SK-N-SH treated with all-trans-retinoic acid at 6 μM for 48 hours (cell line): ENCODE measurements around the gene SPECC1L.

ENCODE experiments used
- ATAC-seq: fragments of 200-7000 bp; cut with Tn5 transposase; 3 replicates; pipeline ENCODE4 v1.9.1; 2020; ENCODE audit warnings: mild to moderate bottlenecking, moderate library complexity
- ARNTL ChIP-seq: fragments of 450-650 bp; formaldehyde crosslinking; IDR thresholded peaks from 2 replicates; pipeline ENCODE4 v1.5.0; 2020; ENCODE audit warnings: low read depth, mild to moderate bottlenecking, moderate library complexity, borderline replicate concordance
- BACH2 ChIP-seq: fragments of 250-450 bp; sonication (Bioruptor Pico); IDR thresholded peaks from 2 replicates; pipeline ENCODE4 v1.9.0; 2021; ENCODE audit warnings: mild to moderate bottlenecking, borderline replicate concordance
- CSDC2 ChIP-seq: fragments of 250-450 bp; sonication (Bioruptor Pico); IDR thresholded peaks from 2 replicates; pipeline ENCODE4 v1.5.0; 2020; ENCODE audit warnings: mild to moderate bottlenecking, moderate library complexity
- ESRRG ChIP-seq: fragments of 250-450 bp; sonication (Bioruptor Pico); IDR thresholded peaks from 2 replicates; pipeline ENCODE4 v1.6.1; 2021; ENCODE audit warnings: mild to moderate bottlenecking
- GLIS3 ChIP-seq: fragments of 250-450 bp; sonication (Bioruptor Pico); IDR thresholded peaks from 2 replicates; pipeline ENCODE4 v1.5.0; 2020; ENCODE audit warnings: mild to moderate bottlenecking, moderate library complexity
- ISL1 ChIP-seq: fragments of 250-450 bp; sonication (Bioruptor Pico); IDR thresholded peaks from 2 replicates; pipeline ENCODE4 v2.1.2; 2022; ENCODE audit warnings: mild to moderate bottlenecking, moderate library complexity
- OSR1 ChIP-seq: fragments of 250-450 bp; sonication (Bioruptor Pico); IDR thresholded peaks from 2 replicates; pipeline ENCODE4 v1.8.0; 2022; ENCODE audit warnings: moderate library complexity, mild to moderate bottlenecking, inconsistent platforms
- PPARA ChIP-seq: fragments of 250-450 bp; sonication (Bioruptor Pico); IDR thresholded peaks from 2 replicates; pipeline ENCODE4 v1.5.0; 2020; ENCODE audit warnings: mild to moderate bottlenecking, borderline replicate concordance
- RARB ChIP-seq: fragments of 250-450 bp; sonication (Bioruptor Pico); IDR thresholded peaks from 2 replicates; pipeline ENCODE4 v1.8.0; 2021; ENCODE audit warnings: mild to moderate bottlenecking, moderate library complexity
- SNAI2 ChIP-seq: fragments of 250-450 bp; sonication (Bioruptor Pico); IDR thresholded peaks from 2 replicates; pipeline ENCODE4 v1.5.0; 2020; ENCODE audit warnings: mild to moderate bottlenecking, moderate library complexity
- TCF4 ChIP-seq: fragments of 250-450 bp; sonication (Bioruptor Pico); IDR thresholded peaks from 2 replicates; pipeline ENCODE4 v1.8.0; 2021; ENCODE audit warnings: mild to moderate bottlenecking, moderate library complexity, borderline replicate concordance
- TOX ChIP-seq: fragments of 250-450 bp; sonication (Bioruptor Pico); IDR thresholded peaks from 2 replicates; pipeline ENCODE4 v1.8.0; 2021; ENCODE audit warnings: mild to moderate bottlenecking, moderate library complexity, borderline replicate concordance
- ZC3H10 ChIP-seq: fragments of 250-450 bp; sonication (Bioruptor Pico); IDR thresholded peaks from 2 replicates; pipeline ENCODE4 v1.5.1; 2021; ENCODE audit warnings: mild to moderate bottlenecking, moderate library complexity
- ZFP3 ChIP-seq: fragments of 250-450 bp; sonication (Bioruptor Pico); IDR thresholded peaks from 2 replicates; pipeline ENCODE4 v1.5.0; 2020; ENCODE audit warnings: mild to moderate bottlenecking, moderate library complexity
- ZFP30 ChIP-seq: fragments of 450-650 bp; formaldehyde crosslinking; IDR thresholded peaks from 2 replicates; pipeline ENCODE4 v1.5.0; 2022; ENCODE audit warnings: mild to moderate bottlenecking, moderate library complexity
- ZNF565 ChIP-seq: fragments of 450-650 bp; formaldehyde crosslinking; conservative IDR thresholded peaks from 2 replicates; pipeline ENCODE4 v1.5.0; 2020; ENCODE audit warnings: low read depth, mild to moderate bottlenecking, moderate library complexity
- ZNF70 ChIP-seq: fragments of 450-650 bp; formaldehyde crosslinking; IDR thresholded peaks from 2 replicates; pipeline ENCODE4 v1.5.0; 2020; ENCODE audit warnings: mild to moderate bottlenecking, moderate library complexity
- ZNF8 ChIP-seq: fragments of 450-650 bp; formaldehyde crosslinking; IDR thresholded peaks from 2 replicates; pipeline ENCODE4 v1.5.0; 2020; ENCODE audit warnings: mild to moderate bottlenecking, moderate library complexity
- TF ChIP-seq, protein P1 (sequence below): fragments of 250-450 bp; sonication (Bioruptor Pico); IDR thresholded peaks from 2 replicates; pipeline ENCODE4 v1.8.0; 2021; ENCODE audit warnings: low read depth, mild to moderate bottlenecking, moderate library complexity, borderline replicate concordance
- TF ChIP-seq, protein P2 (sequence below): fragments of 250-450 bp; sonication (Bioruptor Pico); IDR thresholded peaks from 2 replicates; pipeline ENCODE4 v1.5.1; 2021; ENCODE audit warnings: mild to moderate bottlenecking, moderate library complexity
- TF ChIP-seq, protein P3 (sequence below): fragments of 250-450 bp; sonication (Bioruptor Pico); IDR thresholded peaks from 2 replicates; pipeline ENCODE4 v1.5.1; 2020; ENCODE audit warnings: low read depth, mild to moderate bottlenecking, moderate library complexity
- TF ChIP-seq, protein P4 (sequence below): fragments of 250-450 bp; sonication (Bioruptor Pico); IDR thresholded peaks from 2 replicates; pipeline ENCODE4 v1.5.0; 2020; ENCODE audit warnings: mild to moderate bottlenecking, moderate library complexity
- TF ChIP-seq, protein P5 (sequence below): fragments of 250-450 bp; sonication (Bioruptor Pico); IDR thresholded peaks from 2 replicates; pipeline ENCODE4 v1.8.0; 2020; ENCODE audit warnings: mild to moderate bottlenecking, moderate library complexity, borderline replicate concordance

Gene SPECC1L

DNA sequence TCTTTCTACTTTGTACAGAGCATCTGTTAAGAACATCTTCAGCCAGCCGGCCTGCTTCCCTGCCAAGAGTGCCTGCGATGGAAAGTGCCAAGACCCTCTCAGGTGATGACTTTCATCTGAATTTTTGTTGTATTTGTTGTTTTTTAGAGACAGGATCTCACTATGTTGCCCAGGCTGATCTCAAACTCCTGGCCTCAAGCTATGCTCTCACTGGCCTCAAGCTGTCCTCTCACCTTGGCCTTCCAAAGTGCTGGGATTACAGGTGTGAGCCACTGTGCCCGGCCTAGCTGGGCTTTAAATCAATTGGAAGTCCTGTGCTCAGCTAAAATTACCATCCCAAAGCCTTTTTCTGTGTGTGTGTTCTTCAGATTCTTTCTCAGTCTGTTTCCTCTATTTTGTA is 92.6 kb downstream of the SPECC1L start:
- TF ChIP-seq RARB (CRISPR knock-in tag), result no peak
- no peak for TF ChIP-seq ESRRG
- no peak for TF ChIP-seq GLIS3 (CRISPR knock-in tag)
- TF ChIP-seq ZNF565, result no peak
- TF ChIP-seq ZC3H10 (CRISPR knock-in tag), result no peak
- no peak for TF ChIP-seq TCF4 (CRISPR knock-in tag)
- no peak for TF ChIP-seq TOX (CRISPR knock-in tag)
- no peak for TF ChIP-seq ZFP3
- TF ChIP-seq ISL1, result no peak
- TF ChIP-seq ZNF8 (CRISPR knock-in tag), result no peak
- no peak for TF ChIP-seq PPARA
- TF ChIP-seq ZNF70, result no peak
- no peak for TF ChIP-seq CSDC2
- no peak for TF ChIP-seq ARNTL
- TF ChIP-seq, protein P1, sequence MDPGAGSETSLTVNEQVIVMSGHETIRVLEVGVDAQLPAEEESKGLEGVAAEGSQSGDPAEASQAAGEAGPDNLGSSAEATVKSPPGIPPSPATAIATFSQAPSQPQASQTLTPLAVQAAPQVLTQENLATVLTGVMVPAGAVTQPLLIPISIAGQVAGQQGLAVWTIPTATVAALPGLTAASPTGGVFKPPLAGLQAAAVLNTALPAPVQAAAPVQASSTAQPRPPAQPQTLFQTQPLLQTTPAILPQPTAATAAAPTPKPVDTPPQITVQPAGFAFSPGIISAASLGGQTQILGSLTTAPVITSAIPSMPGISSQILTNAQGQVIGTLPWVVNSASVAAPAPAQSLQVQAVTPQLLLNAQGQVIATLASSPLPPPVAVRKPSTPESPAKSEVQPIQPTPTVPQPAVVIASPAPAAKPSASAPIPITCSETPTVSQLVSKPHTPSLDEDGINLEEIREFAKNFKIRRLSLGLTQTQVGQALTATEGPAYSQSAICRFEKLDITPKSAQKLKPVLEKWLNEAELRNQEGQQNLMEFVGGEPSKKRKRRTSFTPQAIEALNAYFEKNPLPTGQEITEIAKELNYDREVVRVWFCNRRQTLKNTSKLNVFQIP (CRISPR knock-in tag), result no peak
- TF ChIP-seq, protein P2, sequence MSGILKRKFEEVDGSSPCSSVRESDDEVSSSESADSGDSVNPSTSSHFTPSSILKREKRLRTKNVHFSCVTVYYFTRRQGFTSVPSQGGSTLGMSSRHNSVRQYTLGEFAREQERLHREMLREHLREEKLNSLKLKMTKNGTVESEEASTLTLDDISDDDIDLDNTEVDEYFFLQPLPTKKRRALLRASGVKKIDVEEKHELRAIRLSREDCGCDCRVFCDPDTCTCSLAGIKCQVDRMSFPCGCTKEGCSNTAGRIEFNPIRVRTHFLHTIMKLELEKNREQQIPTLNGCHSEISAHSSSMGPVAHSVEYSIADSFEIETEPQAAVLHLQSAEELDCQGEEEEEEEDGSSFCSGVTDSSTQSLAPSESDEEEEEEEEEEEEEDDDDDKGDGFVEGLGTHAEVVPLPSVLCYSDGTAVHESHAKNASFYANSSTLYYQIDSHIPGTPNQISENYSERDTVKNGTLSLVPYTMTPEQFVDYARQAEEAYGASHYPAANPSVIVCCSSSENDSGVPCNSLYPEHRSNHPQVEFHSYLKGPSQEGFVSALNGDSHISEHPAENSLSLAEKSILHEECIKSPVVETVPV (CRISPR knock-in tag), result no peak
- no peak for TF ChIP-seq ZFP30 (CRISPR knock-in tag)
- TF ChIP-seq, protein P3, sequence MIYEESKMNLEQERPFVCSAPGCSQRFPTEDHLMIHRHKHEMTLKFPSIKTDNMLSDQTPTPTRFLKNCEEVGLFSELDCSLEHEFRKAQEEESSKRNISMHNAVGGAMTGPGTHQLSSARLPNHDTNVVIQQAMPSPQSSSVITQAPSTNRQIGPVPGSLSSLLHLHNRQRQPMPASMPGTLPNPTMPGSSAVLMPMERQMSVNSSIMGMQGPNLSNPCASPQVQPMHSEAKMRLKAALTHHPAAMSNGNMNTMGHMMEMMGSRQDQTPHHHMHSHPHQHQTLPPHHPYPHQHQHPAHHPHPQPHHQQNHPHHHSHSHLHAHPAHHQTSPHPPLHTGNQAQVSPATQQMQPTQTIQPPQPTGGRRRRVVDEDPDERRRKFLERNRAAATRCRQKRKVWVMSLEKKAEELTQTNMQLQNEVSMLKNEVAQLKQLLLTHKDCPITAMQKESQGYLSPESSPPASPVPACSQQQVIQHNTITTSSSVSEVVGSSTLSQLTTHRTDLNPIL (CRISPR knock-in tag), result no peak
- TF ChIP-seq SNAI2 (CRISPR knock-in tag), result no peak
- no peak for TF ChIP-seq BACH2
- no peak for ATAC-seq

DNA sequence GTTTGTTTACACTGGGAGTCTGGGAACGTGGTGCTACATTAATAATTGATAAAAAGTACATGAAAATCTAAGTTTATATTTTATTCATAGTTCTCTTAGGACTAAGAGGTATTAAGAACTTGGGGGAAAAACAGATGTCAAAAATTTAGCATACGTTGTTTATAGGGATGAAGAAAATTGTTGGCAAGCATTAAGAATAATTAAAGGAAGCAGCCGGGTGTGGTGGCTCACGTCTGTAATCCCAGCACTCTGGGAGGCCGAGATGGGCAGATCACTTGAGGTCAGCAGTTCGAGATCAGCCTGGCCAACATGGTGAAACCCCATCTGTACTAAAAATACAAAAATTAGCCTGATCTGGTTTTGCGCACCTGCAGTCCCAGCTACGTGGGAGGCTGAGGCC is 96.1 kb downstream of the SPECC1L start:
- TF ChIP-seq ISL1, result no peak
- TF ChIP-seq ZC3H10 (CRISPR knock-in tag), result no peak
- no peak for TF ChIP-seq ESRRG
- TF ChIP-seq RARB (CRISPR knock-in tag), result no peak
- TF ChIP-seq ZFP30 (CRISPR knock-in tag), result no peak
- TF ChIP-seq, protein P3 (CRISPR knock-in tag), result no peak
- TF ChIP-seq PPARA, result no peak
- ATAC-seq, result no peak

DNA sequence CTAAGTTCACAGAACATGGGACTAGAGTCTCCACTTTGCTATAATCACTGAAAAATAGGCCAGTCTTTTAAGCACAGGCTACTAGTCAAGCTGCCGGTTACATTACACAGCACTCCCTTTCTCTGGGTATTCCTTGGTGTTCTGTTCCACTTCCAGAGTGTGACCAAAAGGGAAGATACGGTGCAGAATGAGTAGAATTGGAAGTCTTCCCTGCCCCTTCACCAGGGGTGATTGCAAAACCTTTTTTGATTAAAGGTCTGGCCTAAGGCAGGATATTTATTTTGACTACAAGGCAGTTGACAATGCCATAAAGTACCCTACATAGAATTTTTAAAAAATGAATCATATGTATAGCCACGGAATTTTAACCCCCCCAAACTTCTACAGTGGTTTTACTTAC is 97.2 kb downstream of the SPECC1L start:
- TF ChIP-seq CSDC2 (no peak), SNAI2 (CRISPR knock-in tag) (no peak), ARNTL (no peak), ISL1 (no peak), ZNF8 (CRISPR knock-in tag) (no peak), GLIS3 (CRISPR knock-in tag) (no peak), ESRRG (no peak), OSR1 (no peak), BACH2 (no peak), ZNF565 (no peak), ZFP30 (CRISPR knock-in tag) (no peak), TOX (CRISPR knock-in tag) (no peak)
- TF ChIP-seq, protein P1 (CRISPR knock-in tag), result no peak
- TF ChIP-seq, protein P4, sequence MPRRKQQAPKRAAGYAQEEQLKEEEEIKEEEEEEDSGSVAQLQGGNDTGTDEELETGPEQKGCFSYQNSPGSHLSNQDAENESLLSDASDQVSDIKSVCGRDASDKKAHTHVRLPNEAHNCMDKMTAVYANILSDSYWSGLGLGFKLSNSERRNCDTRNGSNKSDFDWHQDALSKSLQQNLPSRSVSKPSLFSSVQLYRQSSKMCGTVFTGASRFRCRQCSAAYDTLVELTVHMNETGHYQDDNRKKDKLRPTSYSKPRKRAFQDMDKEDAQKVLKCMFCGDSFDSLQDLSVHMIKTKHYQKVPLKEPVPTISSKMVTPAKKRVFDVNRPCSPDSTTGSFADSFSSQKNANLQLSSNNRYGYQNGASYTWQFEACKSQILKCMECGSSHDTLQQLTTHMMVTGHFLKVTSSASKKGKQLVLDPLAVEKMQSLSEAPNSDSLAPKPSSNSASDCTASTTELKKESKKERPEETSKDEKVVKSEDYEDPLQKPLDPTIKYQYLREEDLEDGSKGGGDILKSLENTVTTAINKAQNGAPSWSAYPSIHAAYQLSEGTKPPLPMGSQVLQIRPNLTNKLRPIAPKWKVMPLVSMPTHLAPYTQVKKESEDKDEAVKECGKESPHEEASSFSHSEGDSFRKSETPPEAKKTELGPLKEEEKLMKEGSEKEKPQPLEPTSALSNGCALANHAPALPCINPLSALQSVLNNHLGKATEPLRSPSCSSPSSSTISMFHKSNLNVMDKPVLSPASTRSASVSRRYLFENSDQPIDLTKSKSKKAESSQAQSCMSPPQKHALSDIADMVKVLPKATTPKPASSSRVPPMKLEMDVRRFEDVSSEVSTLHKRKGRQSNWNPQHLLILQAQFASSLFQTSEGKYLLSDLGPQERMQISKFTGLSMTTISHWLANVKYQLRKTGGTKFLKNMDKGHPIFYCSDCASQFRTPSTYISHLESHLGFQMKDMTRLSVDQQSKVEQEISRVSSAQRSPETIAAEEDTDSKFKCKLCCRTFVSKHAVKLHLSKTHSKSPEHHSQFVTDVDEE, result no peak
- TF ChIP-seq, protein P5, sequence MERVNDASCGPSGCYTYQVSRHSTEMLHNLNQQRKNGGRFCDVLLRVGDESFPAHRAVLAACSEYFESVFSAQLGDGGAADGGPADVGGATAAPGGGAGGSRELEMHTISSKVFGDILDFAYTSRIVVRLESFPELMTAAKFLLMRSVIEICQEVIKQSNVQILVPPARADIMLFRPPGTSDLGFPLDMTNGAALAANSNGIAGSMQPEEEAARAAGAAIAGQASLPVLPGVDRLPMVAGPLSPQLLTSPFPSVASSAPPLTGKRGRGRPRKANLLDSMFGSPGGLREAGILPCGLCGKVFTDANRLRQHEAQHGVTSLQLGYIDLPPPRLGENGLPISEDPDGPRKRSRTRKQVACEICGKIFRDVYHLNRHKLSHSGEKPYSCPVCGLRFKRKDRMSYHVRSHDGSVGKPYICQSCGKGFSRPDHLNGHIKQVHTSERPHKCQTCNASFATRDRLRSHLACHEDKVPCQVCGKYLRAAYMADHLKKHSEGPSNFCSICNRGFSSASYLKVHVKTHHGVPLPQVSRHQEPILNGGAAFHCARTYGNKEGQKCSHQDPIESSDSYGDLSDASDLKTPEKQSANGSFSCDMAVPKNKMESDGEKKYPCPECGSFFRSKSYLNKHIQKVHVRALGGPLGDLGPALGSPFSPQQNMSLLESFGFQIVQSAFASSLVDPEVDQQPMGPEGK, result no peak
- TF ChIP-seq, protein P3 (CRISPR knock-in tag), result no peak
- ATAC-seq, result peak; percentile 74
